Kidney (tissue), 14 donors: ENCODE data around the gene ABHD2. TPM values are rescaled to one million over a fixed set of nuclear protein-coding genes. Genes with fewer than 3 reads are reported as not detected.

Source experiments
- DNase-seq, 5 donors: peaks; one replicate each; pipeline ENCODE4 v3.0.0-alpha.2; 2013 to 2020
- FAIRE-seq: peaks from 2 replicates; lab custom pipeline; 2012; peaks lifted over from hg19 to GRCh38; lab: Jason Lieb, UNC
- H3K27ac ChIP-seq, 2 donors: one replicate each; pipeline ENCODE4 v1.7.0; 2013; ENCODE audit warnings: low read depth in 2 of 2, low read length in 2 of 2, inconsistent platforms in 1 of 2
- H3K27me3 ChIP-seq: one replicate; pipeline ENCODE4 v1.7.1; 2013; ENCODE audit warnings: low read length, inconsistent platforms; ENCODE audit not compliant: control insufficient read depth, insufficient read depth
- H3K36me3 ChIP-seq, 3 donors: one replicate each; pipeline versions ENCODE4 v1.7.0 to v1.7.1; 2013; ENCODE audit warnings: low read length in 3 of 3, control low read depth in 1 of 3, inconsistent platforms in 1 of 3; ENCODE audit not compliant: insufficient read depth in 3 of 3, control insufficient read depth in 2 of 3
- H3K4me1 ChIP-seq, 3 donors: one replicate each; pipeline versions ENCODE4 v1.7.0 to v1.7.1; 2013; ENCODE audit warnings: low read length in 3 of 3, inconsistent platforms in 1 of 3, low read depth in 1 of 3; ENCODE audit not compliant: control insufficient read depth in 2 of 3, insufficient read depth in 2 of 3
- H3K4me3 ChIP-seq, 3 donors: one replicate each; pipeline versions ENCODE4 v1.7.0 to v1.8.1; 2013; ENCODE audit warnings: low read length in 3 of 3, control low read depth in 1 of 3, inconsistent platforms in 1 of 3
- H3K9ac ChIP-seq, 3 donors: one replicate each; pipeline versions ENCODE4 v1.7.0 to v1.7.1; 2013; ENCODE audit warnings: low read length in 3 of 3, control low read depth in 1 of 3, inconsistent platforms in 1 of 3
- H3K9me3 ChIP-seq, 3 donors: one replicate each; pipeline versions ENCODE4 v1.7.0 to v1.7.1; 2013; ENCODE audit warnings: low read length in 3 of 3, control low read depth in 1 of 3, inconsistent platforms in 1 of 3; ENCODE audit not compliant: control insufficient read depth in 2 of 3, insufficient read depth in 1 of 3
- intact Hi-C: fragments of 100-400 bp; cut with DNase I; formaldehyde crosslinking; loops from one replicate; pipeline ENCODE4 v1.11.1; 2022
- polyA plus RNA-seq: library from polyadenylated mRNA; stranded (reverse); fragments of 350-450 nt; fragmentation: Illumina TruSeq; extraction: RNeasy Lipid Tissue Mini Kit (QIAGEN cat#74804); gene quantifications from one replicate; pipeline ENCODE4 v1.2.3, GENCODE V29; 2014; ENCODE audit warnings: low read depth, low replicate concordance; ENCODE audit not compliant: insufficient read depth
- total RNA-seq: library from RNA; stranded (reverse); fragmentation: NEBNext Ultra II Directional; extraction: Animal tissue kit (Norgen Biotek cat#: 25700); gene quantifications from one replicate; pipeline ENCODE4 v1.2.1, GENCODE V29; 2021
- TF ChIP-seq, protein P1 (sequence below): IDR thresholded peaks from 3 replicates; pipeline ENCODE4 v1.5.1; 2012; ENCODE audit warnings: mild to moderate bottlenecking, moderate library complexity, borderline replicate concordance; ENCODE audit not compliant: insufficient read depth; ENCODE audit errors: extremely low read depth
- donor health status: control.
- donor health status: control.
- donor health status: control.
- donor health status: control.
- donor health status: control.
- donor health status: DM: yes; HTN: yes; CAD: no.
- donor health status: Normal renal cell carcinoma (clear cell type).

The ABHD2 gene
- total and polyA plus RNA-seq, 2 donors from 2014 or later, result 13.3 to 123 TPM

DNA sequence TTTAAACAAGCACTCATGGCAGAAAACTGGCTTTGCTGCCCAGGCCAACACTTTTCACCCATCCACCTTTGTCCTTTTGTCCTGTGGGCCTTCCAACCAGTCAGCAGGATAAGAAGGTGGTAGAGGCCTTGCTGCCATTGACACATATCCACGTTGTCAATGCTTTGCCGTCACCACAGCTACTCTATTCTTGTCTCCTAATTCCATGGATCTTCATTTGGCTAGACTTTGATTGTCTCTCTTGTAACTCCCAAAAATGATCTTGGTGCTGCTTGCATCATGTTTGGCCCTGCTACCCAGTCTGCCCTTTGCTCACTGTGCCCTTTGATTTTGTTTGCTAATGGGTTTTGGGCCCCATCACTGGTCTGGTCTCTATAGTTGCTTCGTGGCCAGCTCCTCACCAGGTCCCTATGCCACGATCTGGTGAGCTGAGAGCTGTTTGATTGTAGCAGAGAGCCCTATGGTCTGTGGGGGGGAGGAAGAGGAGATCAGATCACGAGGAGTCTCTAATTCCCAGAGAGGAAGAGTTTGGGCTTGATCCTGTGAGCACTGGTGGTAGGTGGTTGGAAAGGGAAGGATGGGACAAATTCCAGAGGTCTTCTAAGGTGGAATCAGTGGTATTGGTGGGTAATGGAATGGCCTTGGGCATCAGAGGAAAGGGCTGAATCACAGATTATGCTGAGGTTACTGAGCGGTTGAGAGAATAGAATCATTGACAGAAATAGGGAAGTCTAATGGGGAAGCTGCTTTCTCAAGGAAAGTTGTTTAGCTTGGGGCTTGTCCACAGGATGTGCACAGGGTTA, 40.3 kb downstream of the ABHD2 start:
- peaks cover 0 to 2% (median 2%) of the 10 kb centered on the region in 3 donors for H3K36me3 ChIP-seq
- H3K4me3 ChIP-seq, result no peak overlapping the region
- intact Hi-C loops, result no loop called here
- TF ChIP-seq, protein P1, sequence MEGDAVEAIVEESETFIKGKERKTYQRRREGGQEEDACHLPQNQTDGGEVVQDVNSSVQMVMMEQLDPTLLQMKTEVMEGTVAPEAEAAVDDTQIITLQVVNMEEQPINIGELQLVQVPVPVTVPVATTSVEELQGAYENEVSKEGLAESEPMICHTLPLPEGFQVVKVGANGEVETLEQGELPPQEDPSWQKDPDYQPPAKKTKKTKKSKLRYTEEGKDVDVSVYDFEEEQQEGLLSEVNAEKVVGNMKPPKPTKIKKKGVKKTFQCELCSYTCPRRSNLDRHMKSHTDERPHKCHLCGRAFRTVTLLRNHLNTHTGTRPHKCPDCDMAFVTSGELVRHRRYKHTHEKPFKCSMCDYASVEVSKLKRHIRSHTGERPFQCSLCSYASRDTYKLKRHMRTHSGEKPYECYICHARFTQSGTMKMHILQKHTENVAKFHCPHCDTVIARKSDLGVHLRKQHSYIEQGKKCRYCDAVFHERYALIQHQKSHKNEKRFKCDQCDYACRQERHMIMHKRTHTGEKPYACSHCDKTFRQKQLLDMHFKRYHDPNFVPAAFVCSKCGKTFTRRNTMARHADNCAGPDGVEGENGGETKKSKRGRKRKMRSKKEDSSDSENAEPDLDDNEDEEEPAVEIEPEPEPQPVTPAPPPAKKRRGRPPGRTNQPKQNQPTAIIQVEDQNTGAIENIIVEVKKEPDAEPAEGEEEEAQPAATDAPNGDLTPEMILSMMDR, result no peak
- DNase-seq (no peak), FAIRE-seq (no peak)
- no peaks in the 10 kb centered on the region for H3K9me3 ChIP-seq
- H3K27ac ChIP-seq, result peak overlapping the region in 1 of 2 donors; percentile 36
- H3K4me1 ChIP-seq, result peaks cover 0 to 8% (median 4%) of the 10 kb centered on the region in 3 donors
- no peak overlapping the region for H3K9ac ChIP-seq
- H3K27me3 ChIP-seq, result no peaks in the 10 kb centered on the region

GRCh38 chr15:89129123-89129815, 41.0 kb downstream of the ABHD2 start:
- H3K27ac ChIP-seq, result peak overlapping the region in 1 of 2 donors; percentile 36
- no peak overlapping the region for H3K9ac ChIP-seq
- H3K36me3 ChIP-seq, result peaks cover 0 to 2% (median 2%) of the 10 kb centered on the region in 3 donors
- intact Hi-C loops, result no loop called here
- DNase-seq, result peak in 3 of 5 donors; percentile 47 to 65 (median 53)
- H3K4me1 ChIP-seq, result peaks cover 0 to 8% (median 4%) of the 10 kb centered on the region in 3 donors
- no peaks in the 10 kb centered on the region for H3K27me3 ChIP-seq
- FAIRE-seq, result no peak
- no peaks in the 10 kb centered on the region for H3K9me3 ChIP-seq
- TF ChIP-seq, protein P1, result peak; percentile 76
- H3K4me3 ChIP-seq, result no peak overlapping the region

DNA sequence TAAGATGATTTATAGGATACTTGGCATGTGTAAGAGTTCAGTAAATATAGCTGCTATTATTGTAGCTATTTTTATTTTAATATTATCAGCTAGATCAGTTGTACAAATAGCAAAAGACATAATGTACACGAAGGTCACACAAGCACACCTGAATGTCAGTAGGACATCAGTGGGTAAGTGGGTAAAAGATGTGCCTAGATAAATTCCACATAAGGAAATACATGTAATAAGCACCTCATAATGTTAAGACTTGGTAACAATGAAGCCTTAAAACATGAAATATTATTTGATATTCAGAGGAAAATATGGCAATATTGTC, 41.5 kb downstream of the ABHD2 start:
- intact Hi-C loops, result no loop called here
- no peak for DNase-seq
- Histone ChIP-seq H3K27ac (no peak overlapping the region), H3K4me3 (no peak overlapping the region), H3K36me3 (peaks cover 0 to 2% (median 2%) of the 10 kb centered on the region in 3 donors), H3K9me3 (no peaks in the 10 kb centered on the region), H3K4me1 (peaks cover 0 to 8% (median 4%) of the 10 kb centered on the region in 3 donors), H3K9ac (no peak overlapping the region), H3K27me3 (no peaks in the 10 kb centered on the region)
- TF ChIP-seq, protein P1, result no peak
- no peak for FAIRE-seq
